ENCODE data around the gene TRIM56.
"Not testable (repeated sequence)": the region's sequence is repeated elsewhere in the genome, so short reads cannot be mapped to it uniquely, and the experiment has no call there.

The TRIM56 gene

DNA sequence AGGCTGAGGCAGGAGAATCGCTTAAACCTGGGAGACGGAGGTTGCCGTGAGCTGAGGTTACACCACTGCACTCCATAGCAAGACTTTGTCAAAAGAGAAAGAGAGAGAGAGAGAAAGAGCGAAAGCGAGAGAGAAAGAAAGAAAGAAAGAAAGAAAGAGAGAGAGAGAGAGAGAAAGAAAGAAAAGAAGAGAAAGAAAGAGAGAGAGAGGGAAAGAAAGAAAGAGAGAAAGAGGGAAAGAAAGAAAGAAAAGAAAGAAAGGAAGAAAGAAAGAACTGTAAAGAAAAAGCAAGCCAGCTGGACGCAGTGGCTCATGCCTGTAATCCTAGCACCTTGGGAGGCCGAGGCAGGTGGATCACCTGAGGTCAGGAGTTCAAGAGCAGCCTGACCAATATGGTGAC, 27.9 kb downstream of the TRIM56 start:
- DNase-seq (ENCODE audit: low spot score): not testable (repeated sequence)

- no peak for DNase-seq (ENCODE audit: low spot score)
These were observed 28.6 kb downstream of the TRIM56 start for GRCh38 chr7:101113836-101114235.

GRCh38 chr7:101114492-101114891, 29.2 kb downstream of the TRIM56 start:
- no peak for DNase-seq (ENCODE audit: low spot score)

DNA sequence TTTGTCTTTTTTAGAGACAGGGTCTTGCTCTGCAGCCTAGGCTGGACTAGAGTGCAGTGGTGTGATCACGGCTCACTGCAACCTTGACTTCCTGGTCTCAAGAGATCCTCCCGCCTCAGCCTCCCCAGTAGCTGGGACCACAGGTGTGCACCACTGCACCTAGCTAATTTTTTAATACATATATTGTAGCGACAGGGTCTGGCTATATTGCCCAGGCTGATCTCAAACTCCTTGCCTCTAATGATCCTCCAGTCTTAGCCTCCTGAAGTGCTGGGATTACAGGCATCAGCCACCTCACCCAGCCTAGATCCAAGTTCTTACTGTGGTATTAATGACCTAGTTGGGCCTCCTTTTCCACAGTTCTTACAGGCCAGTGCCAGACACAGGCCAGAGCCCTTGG, 29.9 kb downstream of the TRIM56 start:
- no peak for DNase-seq (ENCODE audit: low spot score)

DNA sequence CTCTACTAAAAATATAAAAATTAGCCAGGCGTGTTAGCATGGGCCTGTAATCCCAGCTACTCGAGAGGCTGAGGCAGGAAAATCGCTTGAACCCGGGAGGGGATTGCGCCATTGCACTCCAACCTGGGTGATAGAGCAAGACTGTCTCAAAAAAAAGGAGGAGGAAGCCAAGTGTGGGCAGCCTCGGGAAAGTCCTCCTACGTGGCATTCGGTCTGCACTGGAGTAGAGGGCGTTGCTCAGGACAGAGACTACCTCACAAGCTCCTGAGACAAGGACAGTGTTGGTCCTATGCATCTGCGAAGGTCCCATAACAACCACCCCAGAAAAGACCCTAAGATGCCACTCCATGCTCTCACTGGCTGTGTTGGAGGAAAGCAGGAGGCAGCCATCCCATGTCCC, 31.6 kb downstream of the TRIM56 start:
- DNase-seq (ENCODE audit: low spot score): no peak

- no peak for DNase-seq (ENCODE audit: low spot score)
These were observed 33.6 kb downstream of the TRIM56 start for GRCh38 chr7:101118856-101119255.

DNA sequence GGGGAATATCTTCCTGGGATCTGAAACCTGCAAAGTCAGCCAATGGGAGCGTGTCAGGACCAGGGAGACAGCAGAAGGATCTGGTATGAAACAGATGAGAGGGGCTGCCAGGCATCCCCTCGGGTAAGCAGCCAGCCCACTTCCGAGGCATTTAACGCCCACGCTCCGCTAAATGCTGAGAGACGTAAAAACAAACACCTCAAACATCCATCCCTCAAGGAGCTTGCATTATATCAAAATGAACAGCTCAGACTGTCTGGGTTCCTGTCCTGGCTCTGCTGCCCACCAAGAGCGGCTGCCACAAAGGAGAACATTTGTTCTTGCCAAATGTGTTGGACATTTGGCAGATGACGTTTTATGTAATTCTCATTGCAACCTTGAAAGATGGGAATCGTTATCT, 34.6 kb downstream of the TRIM56 start:
- DNase-seq (ENCODE audit: low spot score): no peak

DNA sequence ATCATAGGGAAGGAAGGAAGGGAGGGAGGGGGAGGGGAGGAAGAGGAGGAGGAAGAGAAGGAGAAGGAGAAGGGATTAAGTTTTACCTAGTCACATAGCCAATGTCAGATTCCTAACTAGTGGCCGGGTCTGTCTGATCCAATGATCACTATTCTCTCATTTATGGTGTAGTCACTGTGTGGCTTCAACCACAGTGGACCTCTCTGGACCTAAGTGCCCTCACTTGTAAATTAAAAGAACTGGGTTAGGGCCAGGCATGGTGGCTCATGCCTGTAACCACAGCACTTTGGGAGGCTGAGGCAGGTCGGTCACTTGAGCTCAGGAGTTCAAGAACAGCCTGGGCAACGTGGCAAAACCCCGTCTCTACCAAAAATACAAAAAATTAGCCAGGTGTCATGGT, 35.0 kb downstream of the TRIM56 start:
- DNase-seq (ENCODE audit: low spot score): no peak

- not testable (repeated sequence) for DNase-seq (ENCODE audit: low spot score)
These were observed 36.3 kb downstream of the TRIM56 start for GRCh38 chr7:101121631-101121990.

DNA sequence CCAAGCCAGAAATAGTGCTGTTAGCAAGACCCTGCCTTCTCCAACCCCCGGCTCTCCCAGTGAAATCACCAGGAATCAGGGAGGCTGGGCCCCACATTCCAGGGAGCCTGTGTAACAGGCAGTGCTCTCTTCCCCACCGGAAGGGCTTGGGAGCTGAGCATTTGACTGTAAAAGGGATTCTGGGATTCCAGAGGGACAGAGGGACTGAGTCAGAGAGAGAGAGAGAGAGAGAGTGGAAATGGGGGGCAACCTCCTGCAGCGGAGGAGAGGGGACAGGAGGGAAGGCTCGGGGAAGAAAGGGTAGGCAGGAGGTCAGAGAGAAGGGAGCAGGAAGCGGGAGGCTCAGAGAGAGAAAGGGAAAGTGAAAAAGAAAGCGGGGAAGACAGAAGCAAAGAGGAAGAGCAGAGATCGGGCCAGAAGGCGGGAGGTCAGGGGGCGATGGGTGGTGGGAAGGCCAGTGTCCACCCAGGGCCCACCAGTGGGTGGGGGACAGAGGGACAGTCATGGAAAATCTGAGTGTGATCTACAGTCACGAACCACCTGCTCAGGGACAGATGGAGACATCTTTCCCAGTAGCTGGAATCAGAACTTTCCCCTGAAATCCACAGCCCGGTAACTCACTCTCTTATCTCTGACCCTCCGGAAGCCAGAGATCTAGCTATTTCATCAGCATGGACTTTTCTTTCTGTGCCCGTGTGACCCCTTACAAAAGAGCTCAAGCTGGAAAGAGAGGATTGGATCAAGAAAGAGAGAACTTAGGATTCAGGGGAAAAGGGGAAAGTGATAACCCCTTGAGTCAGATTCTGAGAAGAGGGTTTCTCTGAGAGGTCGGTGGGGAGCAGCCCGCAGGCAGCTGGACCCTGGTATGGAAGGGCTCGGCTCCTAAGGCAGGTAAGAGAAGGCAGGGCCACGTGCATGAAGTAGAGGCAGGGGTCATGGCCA, 37.0 kb downstream of the TRIM56 start:
- DNase-seq (ENCODE audit: low spot score): peak; percentile 58

DNA sequence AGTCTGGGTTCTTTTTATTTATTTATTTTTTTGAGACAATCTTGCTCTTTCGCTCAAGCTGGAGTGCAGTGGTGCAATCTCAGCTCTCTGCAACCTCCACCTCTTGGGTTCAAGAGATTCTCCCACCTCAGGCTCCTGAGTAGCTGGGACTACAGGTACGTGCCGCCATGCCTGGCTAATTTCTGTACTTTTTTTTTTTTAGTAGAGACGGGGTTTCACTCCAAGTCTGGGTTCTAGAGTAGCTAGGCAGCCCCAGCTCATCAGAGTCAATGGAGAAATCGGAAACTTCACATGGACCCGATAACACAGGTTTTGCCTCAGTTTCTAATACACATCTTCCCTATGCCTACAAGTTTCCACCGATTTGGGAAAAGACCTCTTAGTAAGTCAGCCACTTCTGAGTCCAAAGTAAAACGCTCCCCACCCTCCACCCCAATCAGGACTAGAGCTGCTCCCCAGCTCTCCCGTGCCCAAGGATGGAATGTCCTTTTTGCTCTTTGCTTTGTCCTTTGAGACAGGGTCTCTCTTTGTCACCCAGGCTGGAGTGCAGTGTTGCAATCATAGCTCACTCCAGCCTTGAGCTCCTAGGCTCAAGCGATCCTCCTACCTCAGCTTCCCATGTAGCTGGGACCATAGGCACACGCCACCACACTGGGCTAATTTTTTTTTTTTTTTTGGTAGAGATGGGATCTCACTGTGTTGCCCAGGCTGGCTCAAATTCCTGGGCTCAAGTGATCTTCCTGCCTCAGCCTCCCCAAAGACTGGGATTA, 37.8 kb downstream of the TRIM56 start:
- DNase-seq (ENCODE audit: low spot score): no peak

DNA sequence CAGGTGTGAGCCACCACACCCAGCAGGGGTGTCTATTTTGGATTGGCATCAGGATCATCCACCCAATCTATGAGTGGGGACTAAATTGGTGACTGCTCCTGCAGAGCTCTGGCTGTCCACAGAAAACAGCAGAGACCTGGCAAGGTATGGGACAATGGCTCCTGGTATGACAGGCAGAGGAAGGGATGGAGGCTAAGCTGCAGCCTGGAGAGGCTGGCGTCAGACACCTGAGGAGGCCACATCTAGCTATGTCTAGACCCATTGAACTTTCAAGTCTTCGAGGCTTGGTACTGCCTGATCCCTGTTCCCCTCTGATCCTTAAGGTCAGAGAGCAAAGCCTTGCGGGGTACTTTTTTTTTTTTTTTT, 38.4 kb downstream of the TRIM56 start:
- no peak for DNase-seq (ENCODE audit: low spot score)

GRCh38 chr7:101124376-101125056, 39.2 kb downstream of the TRIM56 start:
- no peak for DNase-seq (ENCODE audit: low spot score)

GRCh38 chr7:101125989-101126650, 40.8 kb downstream of the TRIM56 start:
- no peak for DNase-seq (ENCODE audit: low spot score)

GRCh38 chr7:101126651-101127459, 41.6 kb downstream of the TRIM56 start, which contains the start of gene SERPINE1:
SERPINE1 (plus strand) TSS chr7:101127104; CDS start chr7:101128394, 1,290 bp downstream.
- peak; percentile 36 for DNase-seq (ENCODE audit: low spot score)

DNA sequence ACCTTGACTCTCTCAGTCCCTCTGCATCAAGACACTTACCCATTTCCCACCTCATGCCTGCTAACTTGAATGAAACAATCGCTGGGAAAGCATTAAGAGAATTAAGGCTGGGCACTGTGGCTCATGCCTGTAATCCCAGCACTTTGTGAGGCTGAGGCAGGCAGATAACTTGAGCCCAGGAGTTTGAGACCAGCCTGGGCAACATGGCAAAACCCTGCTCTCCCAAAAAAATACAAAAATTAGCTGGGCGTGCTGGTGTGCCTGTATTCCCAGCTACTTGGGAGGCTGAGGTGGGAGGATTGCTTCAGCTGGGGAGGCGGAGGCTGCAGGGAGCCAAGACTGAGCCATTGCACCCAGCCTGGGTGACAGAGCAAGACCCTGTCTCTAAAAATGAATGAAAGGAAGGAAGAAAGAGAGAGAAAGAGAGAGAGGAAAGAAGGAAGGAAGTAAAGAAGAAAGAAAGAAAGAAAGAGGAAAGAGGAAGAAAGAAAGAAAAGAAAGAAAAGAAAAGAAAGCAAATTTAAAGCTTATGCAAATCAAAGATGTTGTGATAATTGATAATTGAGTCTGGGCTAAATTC, 42.3 kb downstream of the TRIM56 start:
- DNase-seq (ENCODE audit: low spot score): no peak

DNA sequence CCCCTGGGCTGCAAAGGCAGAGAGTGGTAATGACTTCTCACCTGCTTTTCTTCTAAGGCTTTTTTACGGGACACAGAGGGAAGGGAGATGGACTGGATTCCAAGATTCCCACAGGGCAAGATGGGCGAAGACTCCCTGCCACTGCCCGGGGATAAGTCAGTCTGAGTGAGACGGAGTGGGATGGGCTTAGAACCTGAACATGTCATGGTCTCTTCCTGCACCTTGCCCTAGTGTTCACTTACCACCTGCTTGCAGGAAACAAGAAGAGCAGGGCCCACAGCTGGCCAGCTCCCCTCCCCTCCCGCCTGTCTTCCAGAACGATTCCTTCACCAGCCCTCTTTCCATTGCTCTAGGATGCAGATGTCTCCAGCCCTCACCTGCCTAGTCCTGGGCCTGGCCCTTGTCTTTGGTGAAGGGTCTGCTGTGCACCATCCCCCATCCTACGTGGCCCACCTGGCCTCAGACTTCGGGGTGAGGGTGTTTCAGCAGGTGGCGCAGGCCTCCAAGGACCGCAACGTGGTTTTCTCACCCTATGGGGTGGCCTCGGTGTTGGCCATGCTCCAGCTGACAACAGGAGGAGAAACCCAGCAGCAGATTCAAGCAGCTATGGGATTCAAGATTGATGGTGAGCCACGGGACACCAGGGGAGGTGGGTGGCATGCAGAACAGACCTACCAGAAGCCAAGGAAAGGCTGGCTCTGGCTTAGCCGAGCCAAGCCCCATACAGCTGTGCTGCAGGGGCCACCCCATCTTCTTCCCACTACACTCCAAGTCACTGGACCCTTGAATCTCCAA, 43.0 kb downstream of the TRIM56 start:
- DNase-seq (ENCODE audit: low spot score): no peak

GRCh38 chr7:101129603-101130117, 44.4 kb downstream of the TRIM56 start:
- DNase-seq (ENCODE audit: low spot score): no peak
